ENCODE data around the gene PAXX. TPM values are rescaled to one million over a fixed set of nuclear protein-coding genes. Genes with fewer than 3 reads are reported as not detected.

The PAXX gene
- total RNA-seq, 2 experiments from 2014 or later = 52.7 to 67.1 TPM

- peaks cover 10% of the 10 kb centered on the region for H3K4me1 Mint-ChIP-seq
- peaks cover 6% of the 10 kb centered on the region for H3K27me3 Mint-ChIP-seq
- no peak for DNase-seq
- intact Hi-C loops (cut with DNase I, micrococcal nuclease) = loop anchor here in 1 of 2 experiments (10.0 kb wide), 1 partner anchor 194 kb away; the partner anchor contains the start of genes AJM1 and PHPT1
- ChIA-PET POLR2A (no interaction called here), CTCF (interaction anchor here (0.7 to 3.2 kb wide), 2 partner anchors 9 to 51 kb away, joined by 3 to 12 read pairs; no protein-coding TSS in a partner anchor)
- no peak for ATAC-seq
- no peak overlapping the region for H3K27ac Mint-ChIP-seq
- no peaks in the 10 kb centered on the region for H3K9me3 Mint-ChIP-seq (ENCODE audit: low read depth)
- no peak overlapping the region for H3K4me3 Mint-ChIP-seq
- no peaks in the 10 kb centered on the region for H3K36me3 Mint-ChIP-seq (ENCODE audit: low read depth)
Measured at GRCh38 chr9:137038916-137039315, 46.7 kb downstream of the PAXX start.

DNA sequence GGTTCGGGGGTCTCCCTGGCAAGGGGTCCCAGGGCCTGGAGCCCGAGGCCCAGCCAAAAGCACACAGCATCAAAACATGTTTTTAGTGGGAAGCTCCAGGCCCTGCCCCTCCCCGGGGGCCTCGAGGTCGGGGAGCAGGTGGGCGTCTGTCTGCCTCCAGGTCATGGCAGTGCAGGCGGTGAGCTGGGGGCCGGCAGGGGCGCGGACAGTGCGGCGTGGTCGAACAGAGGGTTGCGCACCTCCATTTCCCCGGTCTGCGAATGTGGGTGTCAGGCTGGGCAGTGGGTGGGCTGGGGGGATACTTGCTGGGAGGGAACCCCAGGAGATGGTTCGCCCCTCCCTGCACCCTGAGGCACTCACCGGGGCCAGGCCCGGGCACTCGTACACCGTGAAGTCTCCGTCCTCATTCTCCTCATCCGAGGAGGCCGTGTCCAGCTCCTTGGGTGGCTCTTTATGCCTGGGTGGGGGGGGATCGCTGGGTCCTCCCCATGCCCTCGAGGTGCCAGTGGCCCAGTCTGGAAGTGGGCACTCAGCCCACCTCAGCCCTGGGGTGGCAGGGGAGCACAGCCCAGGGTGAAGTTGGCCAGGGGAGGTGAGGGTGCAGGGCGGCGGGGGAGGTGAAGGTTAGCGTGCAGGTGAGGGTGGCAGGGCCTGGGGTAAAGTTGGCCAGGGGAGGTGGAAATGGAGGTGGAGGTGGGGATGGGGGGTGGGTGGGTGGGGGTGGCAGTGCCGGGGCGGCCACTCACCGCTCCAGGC lies 47.6 kb downstream of the PAXX start:
- Mint-ChIP-seq H3K36me3 (ENCODE audit: low read depth) (no peaks in the 10 kb centered on the region), H3K4me1 (peaks cover 9% of the 10 kb centered on the region), H3K9me3 (ENCODE audit: low read depth) (no peaks in the 10 kb centered on the region), H3K27ac (no peak overlapping the region), H3K27me3 (peaks cover 10% of the 10 kb centered on the region), H3K4me3 (no peak overlapping the region)
- ATAC-seq (no peak), DNase-seq (no peak)
- intact Hi-C loops (cut with DNase I, micrococcal nuclease) = loop anchor here in 1 of 2 experiments (10.0 kb wide), 2 partner anchors 185 to 195 kb away; partner anchors contain the start of genes AJM1, CYSRT1, PHPT1 and RNF208
- ChIA-PET POLR2A (no interaction called here), CTCF (interaction anchor here (3.2 kb wide), 1 partner anchor 10 kb away, joined by 12 read pairs; no protein-coding TSS in a partner anchor)

DNA sequence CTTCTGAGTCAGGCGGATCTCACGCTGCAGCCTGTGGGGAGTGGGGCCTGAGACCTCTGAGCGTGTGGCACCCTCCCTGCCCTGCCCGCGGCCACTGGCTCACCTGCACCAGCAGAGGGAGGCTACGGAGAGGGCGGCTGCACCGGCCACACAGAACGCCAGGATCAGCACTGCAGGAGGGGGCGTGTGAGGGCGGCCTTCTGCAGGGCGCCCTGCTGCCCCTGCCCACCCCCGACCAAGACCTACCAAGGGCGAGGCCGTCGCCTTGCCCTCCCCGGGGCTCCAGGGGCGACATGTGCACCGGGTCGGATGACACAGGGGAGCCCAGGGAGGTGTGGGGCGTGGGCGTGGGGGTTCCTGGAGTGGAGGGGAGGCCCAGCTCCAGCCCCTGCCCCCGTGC lies 48.3 kb downstream of the PAXX start:
- DNase-seq = no peak
- no peak overlapping the region for H3K4me3 Mint-ChIP-seq
- H3K27ac Mint-ChIP-seq = no peak overlapping the region
- no peak for ATAC-seq
- H3K27me3 Mint-ChIP-seq = peaks cover 14% of the 10 kb centered on the region
- intact Hi-C loops (cut with DNase I, micrococcal nuclease) = loop anchor here in 1 of 2 experiments (10.0 kb wide), 1 partner anchor 184 kb away; the partner anchor contains the start of genes CYSRT1, RNF208 and RNF224
- H3K4me1 Mint-ChIP-seq = peaks cover 6% of the 10 kb centered on the region
- H3K9me3 Mint-ChIP-seq (ENCODE audit: low read depth) = no peaks in the 10 kb centered on the region
- POLR2A ChIA-PET = no interaction called here
- H3K36me3 Mint-ChIP-seq (ENCODE audit: low read depth) = no peaks in the 10 kb centered on the region
- CTCF ChIA-PET = no interaction called here

- no peak for ATAC-seq
- no peaks in the 10 kb centered on the region for H3K9me3 Mint-ChIP-seq (ENCODE audit: low read depth)
- H3K36me3 Mint-ChIP-seq (ENCODE audit: low read depth) = no peaks in the 10 kb centered on the region
- H3K4me3 Mint-ChIP-seq = no peak overlapping the region
- peaks cover 14% of the 10 kb centered on the region for H3K27me3 Mint-ChIP-seq
- ChIA-PET POLR2A (no interaction called here), CTCF (no interaction called here)
- DNase-seq = no peak
- intact Hi-C loops (cut with DNase I, micrococcal nuclease) = loop anchor here in 1 of 2 experiments (10.0 kb wide), 1 partner anchor 184 kb away; the partner anchor contains the start of genes CYSRT1, RNF208 and RNF224
- H3K27ac Mint-ChIP-seq = no peak overlapping the region
- H3K4me1 Mint-ChIP-seq = peaks cover 6% of the 10 kb centered on the region
Measured at GRCh38 chr9:137041124-137041523, 48.9 kb downstream of the PAXX start.

- no peak for ATAC-seq
- DNase-seq = no peak
- H3K27ac Mint-ChIP-seq = no peak overlapping the region
- intact Hi-C loops (cut with DNase I, micrococcal nuclease) = loop anchor here in 1 of 2 experiments (10.0 kb wide), 1 partner anchor 182 kb away; the partner anchor contains the start of genes CYSRT1, RNF208 and RNF224
- peaks cover 6% of the 10 kb centered on the region for H3K4me1 Mint-ChIP-seq
- H3K27me3 Mint-ChIP-seq = peaks cover 25% of the 10 kb centered on the region
- CTCF ChIA-PET = no interaction called here
- H3K9me3 Mint-ChIP-seq (ENCODE audit: low read depth) = no peaks in the 10 kb centered on the region
- H3K36me3 Mint-ChIP-seq (ENCODE audit: low read depth) = no peaks in the 10 kb centered on the region
- no peak overlapping the region for H3K4me3 Mint-ChIP-seq
- POLR2A ChIA-PET = no interaction called here
Measured at GRCh38 chr9:137042751-137043727, 50.8 kb downstream of the PAXX start.

Other genes with a start within 250 kb of the PAXX start
- 1 to 10 TPM in 1 of 2 experiments, under 1 TPM in 1; 0.71 to 1.2 TPM for gene LCN10, start 249.5 kb upstream of the PAXX start, total RNA-seq
- not detected for gene LCN6, start 243.9 kb upstream of the PAXX start, total RNA-seq
- gene LCN8, start 234.2 kb upstream of the PAXX start, total RNA-seq = not detected
- gene LCN15, start 227.9 kb upstream of the PAXX start, total RNA-seq = not detected
- gene TMEM141, start 201.1 kb upstream of the PAXX start, total RNA-seq = 10 to 100 TPM; 30.9 to 47.1 TPM
- under 1 TPM; 0.47 to 0.55 TPM for gene CCDC183, start 196.1 kb upstream of the PAXX start, total RNA-seq
- 10 to 100 TPM; 66.2 to 71.8 TPM for gene RABL6, start 184.5 kb upstream of the PAXX start, total RNA-seq
- 1 to 10 TPM; 4.3 to 4.8 TPM for gene AJM1, start 149.9 kb upstream of the PAXX start, total RNA-seq
- 10 to 100 TPM; 94.5 to 98.9 TPM for gene PHPT1, start 143.0 kb upstream of the PAXX start, total RNA-seq
- gene MAMDC4, start 140.1 kb upstream of the PAXX start, total RNA-seq = 10 to 100 TPM; 16.6 to 17.5 TPM
- gene EDF1, start 126.1 kb upstream of the PAXX start, total RNA-seq = 100 to 1,000 TPM; 282 to 320 TPM
- 10 to 100 TPM; 37.4 to 46.2 TPM for gene TRAF2, start 105.9 kb upstream of the PAXX start, total RNA-seq
- gene FBXW5, start 47.7 kb upstream of the PAXX start, total RNA-seq = 10 to 100 TPM; 54.4 to 66.4 TPM
- under 1 TPM in 1 of 2 experiments, not detected in 1; 0.77 TPM for gene C8G, start 47.2 kb upstream of the PAXX start, total RNA-seq
- 1 to 10 TPM; 1.1 to 1.5 TPM for gene LCN12, start 40.1 kb upstream of the PAXX start, total RNA-seq
- gene PTGDS, start 14.9 kb upstream of the PAXX start, total RNA-seq = not detected
- not detected for gene LCNL1, start 9.4 kb upstream of the PAXX start, total RNA-seq
- not detected for gene CLIC3, start 4.1 kb downstream of the PAXX start, total RNA-seq
- 10 to 100 TPM; 20.4 to 23.7 TPM for gene ABCA2, start 35.8 kb downstream of the PAXX start, total RNA-seq
- 1 to 10 TPM; 1.3 to 1.6 TPM for gene FUT7, start 39.7 kb downstream of the PAXX start, total RNA-seq
- gene NPDC1, start 53.8 kb downstream of the PAXX start, total RNA-seq = 10 to 100 TPM; 21.0 to 23.1 TPM
- under 1 TPM in 1 of 2 experiments, not detected in 1; 0.19 TPM for gene ENTPD2, start 61.6 kb downstream of the PAXX start, total RNA-seq
- gene SAPCD2, start 78.1 kb downstream of the PAXX start, total RNA-seq = 1 to 10 TPM; 6.4 to 8.8 TPM
- 10 to 100 TPM; 12.5 to 14.4 TPM for gene UAP1L1, start 85.1 kb downstream of the PAXX start, total RNA-seq
- gene MAN1B1, start 94.6 kb downstream of the PAXX start, total RNA-seq = 10 to 100 TPM; 21.6 to 26.7 TPM
- gene DPP7, start 122.3 kb downstream of the PAXX start, total RNA-seq = 100 to 1,000 TPM; 188 to 204 TPM
- gene GRIN1, start 146.7 kb downstream of the PAXX start, total RNA-seq = under 1 TPM in 1 of 2 experiments, not detected in 1; 0.14 TPM
- gene LRRC26, start 177.6 kb downstream of the PAXX start, total RNA-seq = not detected
- not detected for gene TMEM210, start 179.6 kb downstream of the PAXX start, total RNA-seq
- 10 to 100 TPM; 30.8 to 38.4 TPM for gene ANAPC2, start 196.1 kb downstream of the PAXX start, total RNA-seq
- gene SSNA1, start 196.3 kb downstream of the PAXX start, total RNA-seq = 10 to 100 TPM; 53.6 to 58.6 TPM
- 1 to 10 TPM; 5.6 to 5.8 TPM for gene TPRN, start 208.3 kb downstream of the PAXX start, total RNA-seq
- 10 to 100 TPM; 25.0 to 30.7 TPM for gene TMEM203, start 213.2 kb downstream of the PAXX start, total RNA-seq
- 10 to 100 TPM; 27.0 to 27.8 TPM for gene NDOR1, start 213.3 kb downstream of the PAXX start, total RNA-seq
- 1 to 10 TPM; 7.1 to 8.9 TPM for gene RNF208, start 229.8 kb downstream of the PAXX start, total RNA-seq
- under 1 TPM; 0.23 to 0.42 TPM for gene CYSRT1, start 232.8 kb downstream of the PAXX start, total RNA-seq
- not detected for gene RNF224, start 235.1 kb downstream of the PAXX start, total RNA-seq
- gene SLC34A3, start 238.5 kb downstream of the PAXX start, total RNA-seq = not detected
- 100 to 1,000 TPM; 264 to 278 TPM for gene TUBB4B, start 248.9 kb downstream of the PAXX start, total RNA-seq